Endothelial cell of hepatic sinusoid (primary cell): ENCODE results near the gene MYH6.
"Not testable (repeated sequence)": the region's sequence is repeated elsewhere in the genome, so short reads cannot be mapped to it uniquely, and the experiment has no call there.

Source experiments
- in situ Hi-C: cut with HindIII; loops from 2 replicates; pipeline ENCODE4 v1.10.0; 2017; ENCODE audit warnings: low sequenced_read_pairs

Gene MYH6

GRCh38 chr14:23415821-23416778 lies 8.0 kb upstream of the MYH6 start:
- in situ Hi-C loops, result no loop called here

GRCh38 chr14:23414906-23415820 lies 7.1 kb upstream of the MYH6 start:
- in situ Hi-C loops, result no loop called here

- in situ Hi-C loops, result no loop called here
These were observed 6.2 kb upstream of the MYH6 start for GRCh38 chr14:23414254-23414653.

DNA sequence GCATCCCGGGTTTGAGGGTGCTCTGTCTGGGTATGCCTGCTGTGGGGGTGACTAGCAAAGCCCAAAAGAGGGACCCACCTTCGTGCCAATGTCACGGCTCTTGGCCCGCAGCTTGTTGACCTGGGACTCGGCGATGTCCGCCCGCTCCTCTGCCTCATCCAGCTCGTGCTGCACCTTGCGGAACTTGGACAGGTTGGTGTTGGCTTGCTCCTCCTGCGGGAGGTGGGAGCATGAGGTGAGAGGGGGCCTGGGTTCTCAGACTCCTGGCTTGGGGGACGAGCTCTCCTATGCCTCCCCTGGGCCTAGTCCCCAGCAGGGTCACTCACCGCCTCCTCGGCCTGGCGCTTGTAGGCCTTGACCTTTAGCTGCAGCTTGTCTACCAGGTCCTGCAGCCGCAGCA lies 5.6 kb upstream of the MYH6 start:
- in situ Hi-C loops, result no loop called here

- in situ Hi-C loops, result no loop called here
These were observed 3.8 kb upstream of the MYH6 start for GRCh38 chr14:23411563-23412525.

GRCh38 chr14:23409966-23410635 lies 2.0 kb upstream of the MYH6 start:
- in situ Hi-C loops, result no loop called here

DNA sequence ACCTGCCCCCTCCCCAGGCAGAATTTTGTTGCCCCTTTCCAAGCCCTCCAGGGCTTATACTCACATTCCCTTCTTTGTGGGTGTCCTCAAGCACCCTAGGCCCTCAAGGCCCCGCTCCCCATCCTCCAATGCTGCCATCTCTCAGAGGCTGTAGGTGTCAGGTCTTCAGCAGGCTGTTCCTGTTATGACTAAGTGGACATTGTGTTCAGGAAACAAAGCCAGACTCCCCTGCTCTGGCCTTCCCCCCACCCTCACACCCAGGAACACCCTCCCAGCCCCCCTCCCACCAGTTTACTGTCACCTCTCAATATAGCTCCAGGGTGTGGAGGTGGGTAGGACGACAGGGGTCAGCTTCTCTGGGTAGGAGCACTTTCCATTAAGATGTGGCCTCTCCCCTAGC lies 1.4 kb upstream of the MYH6 start:
- in situ Hi-C loops, result no loop called here

- in situ Hi-C loops, result no loop called here
These were observed 196 bp upstream of the MYH6 start for GRCh38 chr14:23408307-23408630.

GRCh38 chr14:23406725-23407355 lies 1.2 kb downstream of the MYH6 start:
- in situ Hi-C loops, result no loop called here

GRCh38 chr14:23406244-23406643 lies 1.8 kb downstream of the MYH6 start:
- in situ Hi-C loops, result no loop called here

GRCh38 chr14:23405516-23406025 lies 2.5 kb downstream of the MYH6 start:
- in situ Hi-C loops, result no loop called here

DNA sequence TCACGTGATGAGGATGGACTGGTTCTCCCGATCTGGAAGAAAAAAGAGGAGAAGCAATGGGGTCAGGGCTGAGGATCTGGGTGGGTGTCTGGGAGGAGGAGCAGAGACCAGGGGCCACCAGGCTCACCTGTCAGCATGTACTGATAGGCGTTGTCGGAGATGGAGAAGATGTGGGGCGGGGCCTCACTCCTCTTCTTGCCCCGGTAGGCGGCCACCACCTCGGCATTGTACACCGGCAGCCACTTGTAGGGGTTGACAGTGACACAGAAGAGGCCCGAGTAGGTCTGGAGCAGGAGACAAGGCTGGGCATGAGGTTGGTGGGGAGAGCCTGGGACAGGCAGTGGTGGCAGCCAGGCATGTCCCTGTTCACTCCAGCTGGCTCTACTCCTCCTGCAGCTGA lies 3.0 kb downstream of the MYH6 start:
- in situ Hi-C loops, result no loop called here

GRCh38 chr14:23404331-23404900 lies 3.7 kb downstream of the MYH6 start:
- in situ Hi-C loops, result no loop called here

DNA sequence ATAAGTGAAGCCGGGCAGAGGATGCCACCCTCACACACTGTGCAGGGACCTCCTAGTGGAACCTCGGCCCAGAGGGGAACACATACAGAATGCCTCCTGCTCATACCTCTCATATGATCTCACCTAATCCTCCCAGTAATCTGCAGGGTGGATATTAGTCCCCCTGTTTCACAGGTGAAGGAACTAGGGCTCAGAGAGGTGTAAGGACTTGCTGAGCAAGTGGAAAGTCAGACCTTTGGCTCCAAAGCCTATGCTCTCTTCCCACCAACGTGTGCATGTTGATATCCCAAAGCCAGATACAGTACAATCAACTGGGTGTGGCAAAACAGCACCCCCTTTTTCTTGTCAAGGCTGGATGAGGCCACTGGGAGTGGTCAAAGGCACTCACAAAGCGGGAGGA lies 4.2 kb downstream of the MYH6 start:
- in situ Hi-C loops, result no loop called here

- in situ Hi-C loops, result no loop called here
These were observed 5.0 kb downstream of the MYH6 start for GRCh38 chr14:23403139-23403438.

GRCh38 chr14:23402296-23403138 lies 5.6 kb downstream of the MYH6 start:
- in situ Hi-C loops, result no loop called here

DNA sequence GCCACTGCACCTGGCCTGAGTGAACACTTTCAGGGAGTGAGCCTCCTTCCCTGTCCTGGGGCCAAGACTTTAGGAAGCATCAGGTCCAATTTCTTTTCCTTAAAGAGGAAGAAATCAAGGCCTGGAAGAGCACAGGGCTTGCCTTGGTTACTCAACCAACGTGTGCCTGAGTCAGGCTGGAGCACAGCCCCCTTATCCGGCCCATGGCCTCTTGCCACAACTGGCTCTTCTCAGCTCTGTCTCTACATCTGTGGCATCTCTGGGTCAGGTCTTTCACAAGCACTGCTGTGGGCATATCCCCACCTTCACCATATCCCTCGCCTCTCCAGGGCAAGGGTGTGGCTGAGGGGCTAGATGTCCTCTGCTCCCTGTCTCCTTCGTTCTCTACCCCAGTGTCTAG lies 6.8 kb downstream of the MYH6 start:
- in situ Hi-C loops, result no loop called here

GRCh38 chr14:23400496-23401149 lies 7.5 kb downstream of the MYH6 start:
- in situ Hi-C loops, result not testable (repeated sequence)
